Neural cell (in vitro differentiated cells): Measurements from ENCODE around the gene ZNF772. TPM values are rescaled to one million over a fixed set of nuclear protein-coding genes. Genes with fewer than 3 reads are reported as not detected.

Source experiments
- H2AFZ ChIP-seq: fragments of 200-600, 300-800 bp; sonication (generic), shearing (Covaris generic); 2 replicates; pipeline ENCODE4 v1.6.0; 2014; ENCODE audit warnings: low read depth, mild to moderate bottlenecking, antibody characterized with exemption, low read length, moderate library complexity
- H3F3A ChIP-seq: fragments of 200-600 bp; shearing (Covaris generic); 2 replicates; pipeline ENCODE4 v1.6.1; 2016; ENCODE audit warnings: mild to moderate bottlenecking, moderate library complexity, mixed read lengths, antibody characterized with exemption, low read length; ENCODE audit not compliant: insufficient read depth, poor library complexity, severe bottlenecking
- H3K27ac ChIP-seq: fragments of 200-600, 300-800 bp; sonication (generic), shearing (Covaris generic); 2 replicates; pipeline ENCODE4 v1.5.1; 2014; ENCODE audit warnings: mild to moderate bottlenecking, low read length, moderate library complexity
- H3K27me3 ChIP-seq: fragments of 300-800, 200-600 bp; sonication (generic), shearing (Covaris generic); 2 replicates; pipeline ENCODE4 v1.6.0; 2014; ENCODE audit warnings: mild to moderate bottlenecking, low read depth, low read length, moderate library complexity; ENCODE audit not compliant: insufficient read depth
- H3K36me3 ChIP-seq: fragments of 300-800, 200-600 bp; sonication (generic), shearing (Covaris generic); 2 replicates; pipeline ENCODE4 v1.5.1; 2014; ENCODE audit warnings: mild to moderate bottlenecking, antibody characterized with exemption, low read length, moderate library complexity; ENCODE audit not compliant: insufficient read depth
- H3K4me2 ChIP-seq: fragments of 300-800, 200-600 bp; sonication (generic), shearing (Covaris generic); 2 replicates; pipeline ENCODE4 v1.6.0; 2014; ENCODE audit warnings: mild to moderate bottlenecking, low read length
- H3K4me3 ChIP-seq: fragments of 300-800, 200-600 bp; sonication (generic), shearing (Covaris generic); 2 replicates; pipeline ENCODE4 v1.5.1; 2014; ENCODE audit warnings: mild to moderate bottlenecking, low read length, moderate library complexity
- H3K79me2 ChIP-seq: fragments of 200-600 bp; shearing (Covaris generic); replicated peaks from 2 replicates; pipeline ENCODE4 v1.6.0; 2014; ENCODE audit warnings: mild to moderate bottlenecking, low read length, moderate library complexity; ENCODE audit not compliant: insufficient read depth
- H3K9ac ChIP-seq: fragments of 300-800, 200-600 bp; sonication (generic), shearing (Covaris generic); 2 replicates; pipeline ENCODE4 v1.6.1; 2016; ENCODE audit warnings: mild to moderate bottlenecking, low read length, mixed read lengths
- H3K9me2 ChIP-seq: fragments of 200-600 bp; shearing (Covaris generic); 2 replicates; pipeline ENCODE4 v1.6.1; 2016; ENCODE audit warnings: mild to moderate bottlenecking, low read length, mixed read lengths; ENCODE audit not compliant: insufficient read depth
- H3K9me3 ChIP-seq: fragments of 200-600, 300-800 bp; sonication (generic), shearing (Covaris generic); 2 replicates; pipeline ENCODE4 v1.6.1; 2016; ENCODE audit warnings: mild to moderate bottlenecking, mixed run types, low read length, moderate library complexity, mixed read lengths
- H4K20me1 ChIP-seq: fragments of 200-600 bp; shearing (Covaris generic); 2 replicates; pipeline ENCODE4 v1.6.1; 2016; ENCODE audit warnings: mild to moderate bottlenecking, mixed run types; ENCODE audit not compliant: insufficient read depth
- EP300 ChIP-seq: fragments of 450-650 bp; conservative IDR thresholded peaks from 2 replicates; pipeline ENCODE4 v1.6.1; 2014; ENCODE audit warnings: antibody characterized with exemption, mild to moderate bottlenecking, moderate library complexity; ENCODE audit not compliant: poor library complexity, severe bottlenecking
- EZH2 ChIP-seq: fragments of 200-600, 300-800 bp; shearing (Covaris generic), sonication (generic); IDR thresholded peaks from 2 replicates; pipeline ENCODE4 v1.6.1; 2014; ENCODE audit warnings: antibody characterized with exemption, low read length, borderline replicate concordance, mild to moderate bottlenecking; ENCODE audit not compliant: insufficient read depth, poor library complexity, severe bottlenecking
- MXI1 ChIP-seq: fragments of 450-650 bp; conservative IDR thresholded peaks from 2 replicates; pipeline ENCODE4 v1.6.1; 2014; ENCODE audit warnings: antibody characterized with exemption, mild to moderate bottlenecking; ENCODE audit not compliant: poor library complexity, severe bottlenecking
- POLR2AphosphoS5 ChIP-seq: IDR thresholded peaks from 2 replicates; pipeline ENCODE4 v1.6.1; 2012
- RAD21 ChIP-seq: fragments of 450-650 bp; conservative IDR thresholded peaks from 2 replicates; pipeline ENCODE4 v1.6.1; 2014; ENCODE audit warnings: antibody characterized with exemption, mild to moderate bottlenecking, moderate library complexity
- SMC3 ChIP-seq: fragments of 450-650 bp; conservative IDR thresholded peaks from 2 replicates; pipeline ENCODE4 v1.6.1; 2014; ENCODE audit warnings: antibody characterized with exemption, mild to moderate bottlenecking, moderate library complexity; ENCODE audit not compliant: poor library complexity
- TAF1 ChIP-seq: IDR thresholded peaks from 2 replicates; pipeline ENCODE4 v1.6.1; 2012; ENCODE audit warnings: low read depth
- polyA plus RNA-seq: library from polyadenylated mRNA; depleted of rRNA; stranded (reverse); fragments of >200 nt; gene quantifications from 2 replicates; pipeline ENCODE4 v1.2.3, GENCODE V29; 2014
- TF ChIP-seq, protein P1 (sequence below): fragments of 450-650 bp; IDR thresholded peaks from 2 replicates; pipeline ENCODE4 v1.5.1; 2014; ENCODE audit warnings: antibody characterized with exemption, mild to moderate bottlenecking, moderate library complexity; ENCODE audit not compliant: poor library complexity, severe bottlenecking
- TF ChIP-seq, protein P2 (sequence below): IDR thresholded peaks from 2 replicates; pipeline ENCODE4 v1.6.1; 2012; ENCODE audit warnings: borderline replicate concordance

The ZNF772 gene
- polyA plus RNA-seq, 1 donor from 2014 or later, result 24.0 TPM

DNA sequence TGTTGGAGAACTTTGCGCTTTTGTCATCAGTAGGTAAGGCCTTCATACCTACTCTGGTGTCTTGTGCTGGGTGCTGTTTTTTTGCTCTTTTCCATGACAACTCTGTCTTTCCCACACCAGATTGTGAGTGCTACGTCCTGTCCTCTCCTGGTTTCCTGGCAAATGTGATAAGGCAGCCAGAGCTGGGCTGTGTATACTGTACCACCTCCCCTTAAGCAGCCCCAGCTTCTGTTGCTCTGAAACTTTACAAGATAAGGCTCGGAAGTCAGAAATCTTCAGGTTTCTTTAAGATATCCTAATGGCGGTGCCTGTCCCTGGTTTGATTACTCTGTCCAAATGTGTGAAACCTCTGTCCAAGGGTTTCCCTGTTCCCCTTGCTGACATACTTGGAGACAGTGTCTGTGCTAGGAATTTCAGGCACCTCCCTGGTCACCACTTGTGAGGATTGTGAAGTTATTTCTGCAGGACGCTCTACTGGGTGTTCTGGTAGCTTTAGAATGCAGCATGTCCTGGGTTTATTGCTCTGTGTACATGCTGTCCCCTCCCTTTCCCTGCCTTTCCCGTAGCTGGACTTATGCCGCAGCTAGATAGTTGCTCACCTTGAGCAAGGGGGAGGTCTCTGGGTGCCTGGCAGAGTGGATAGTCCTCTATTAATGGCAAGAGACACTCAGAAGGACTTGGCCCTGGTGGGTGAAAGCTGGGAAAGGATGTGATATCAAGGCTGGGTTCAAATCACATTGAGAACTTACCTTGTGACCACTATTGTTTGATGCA is 35.2 kb downstream of the ZNF772 start:
- no peak overlapping the region for H2AFZ ChIP-seq
- H3K27ac ChIP-seq, result no peak overlapping the region
- peaks cover 29% of the 10 kb centered on the region for H3K79me2 ChIP-seq
- peaks cover 31% of the 10 kb centered on the region for H3K36me3 ChIP-seq
- H3K4me2 ChIP-seq, result no peak overlapping the region
- TF ChIP-seq MXI1 (no peak), EZH2 (no peak), POLR2AphosphoS5 (no peak), TAF1 (no peak), EP300 (no peak), RAD21 (no peak), SMC3 (no peak)
- TF ChIP-seq, protein P1, sequence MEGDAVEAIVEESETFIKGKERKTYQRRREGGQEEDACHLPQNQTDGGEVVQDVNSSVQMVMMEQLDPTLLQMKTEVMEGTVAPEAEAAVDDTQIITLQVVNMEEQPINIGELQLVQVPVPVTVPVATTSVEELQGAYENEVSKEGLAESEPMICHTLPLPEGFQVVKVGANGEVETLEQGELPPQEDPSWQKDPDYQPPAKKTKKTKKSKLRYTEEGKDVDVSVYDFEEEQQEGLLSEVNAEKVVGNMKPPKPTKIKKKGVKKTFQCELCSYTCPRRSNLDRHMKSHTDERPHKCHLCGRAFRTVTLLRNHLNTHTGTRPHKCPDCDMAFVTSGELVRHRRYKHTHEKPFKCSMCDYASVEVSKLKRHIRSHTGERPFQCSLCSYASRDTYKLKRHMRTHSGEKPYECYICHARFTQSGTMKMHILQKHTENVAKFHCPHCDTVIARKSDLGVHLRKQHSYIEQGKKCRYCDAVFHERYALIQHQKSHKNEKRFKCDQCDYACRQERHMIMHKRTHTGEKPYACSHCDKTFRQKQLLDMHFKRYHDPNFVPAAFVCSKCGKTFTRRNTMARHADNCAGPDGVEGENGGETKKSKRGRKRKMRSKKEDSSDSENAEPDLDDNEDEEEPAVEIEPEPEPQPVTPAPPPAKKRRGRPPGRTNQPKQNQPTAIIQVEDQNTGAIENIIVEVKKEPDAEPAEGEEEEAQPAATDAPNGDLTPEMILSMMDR, result no peak
- TF ChIP-seq, protein P2, sequence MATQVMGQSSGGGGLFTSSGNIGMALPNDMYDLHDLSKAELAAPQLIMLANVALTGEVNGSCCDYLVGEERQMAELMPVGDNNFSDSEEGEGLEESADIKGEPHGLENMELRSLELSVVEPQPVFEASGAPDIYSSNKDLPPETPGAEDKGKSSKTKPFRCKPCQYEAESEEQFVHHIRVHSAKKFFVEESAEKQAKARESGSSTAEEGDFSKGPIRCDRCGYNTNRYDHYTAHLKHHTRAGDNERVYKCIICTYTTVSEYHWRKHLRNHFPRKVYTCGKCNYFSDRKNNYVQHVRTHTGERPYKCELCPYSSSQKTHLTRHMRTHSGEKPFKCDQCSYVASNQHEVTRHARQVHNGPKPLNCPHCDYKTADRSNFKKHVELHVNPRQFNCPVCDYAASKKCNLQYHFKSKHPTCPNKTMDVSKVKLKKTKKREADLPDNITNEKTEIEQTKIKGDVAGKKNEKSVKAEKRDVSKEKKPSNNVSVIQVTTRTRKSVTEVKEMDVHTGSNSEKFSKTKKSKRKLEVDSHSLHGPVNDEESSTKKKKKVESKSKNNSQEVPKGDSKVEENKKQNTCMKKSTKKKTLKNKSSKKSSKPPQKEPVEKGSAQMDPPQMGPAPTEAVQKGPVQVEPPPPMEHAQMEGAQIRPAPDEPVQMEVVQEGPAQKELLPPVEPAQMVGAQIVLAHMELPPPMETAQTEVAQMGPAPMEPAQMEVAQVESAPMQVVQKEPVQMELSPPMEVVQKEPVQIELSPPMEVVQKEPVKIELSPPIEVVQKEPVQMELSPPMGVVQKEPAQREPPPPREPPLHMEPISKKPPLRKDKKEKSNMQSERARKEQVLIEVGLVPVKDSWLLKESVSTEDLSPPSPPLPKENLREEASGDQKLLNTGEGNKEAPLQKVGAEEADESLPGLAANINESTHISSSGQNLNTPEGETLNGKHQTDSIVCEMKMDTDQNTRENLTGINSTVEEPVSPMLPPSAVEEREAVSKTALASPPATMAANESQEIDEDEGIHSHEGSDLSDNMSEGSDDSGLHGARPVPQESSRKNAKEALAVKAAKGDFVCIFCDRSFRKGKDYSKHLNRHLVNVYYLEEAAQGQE, result no peak
- H4K20me1 ChIP-seq, result no peaks in the 10 kb centered on the region
- H3K9me3 ChIP-seq, result no peaks in the 10 kb centered on the region
- H3F3A ChIP-seq, result no peaks in the 10 kb centered on the region
- H3K4me3 ChIP-seq, result no peak overlapping the region
- H3K9ac ChIP-seq, result no peak overlapping the region
- no peaks in the 10 kb centered on the region for H3K27me3 ChIP-seq
- H3K9me2 ChIP-seq, result no peaks in the 10 kb centered on the region

DNA sequence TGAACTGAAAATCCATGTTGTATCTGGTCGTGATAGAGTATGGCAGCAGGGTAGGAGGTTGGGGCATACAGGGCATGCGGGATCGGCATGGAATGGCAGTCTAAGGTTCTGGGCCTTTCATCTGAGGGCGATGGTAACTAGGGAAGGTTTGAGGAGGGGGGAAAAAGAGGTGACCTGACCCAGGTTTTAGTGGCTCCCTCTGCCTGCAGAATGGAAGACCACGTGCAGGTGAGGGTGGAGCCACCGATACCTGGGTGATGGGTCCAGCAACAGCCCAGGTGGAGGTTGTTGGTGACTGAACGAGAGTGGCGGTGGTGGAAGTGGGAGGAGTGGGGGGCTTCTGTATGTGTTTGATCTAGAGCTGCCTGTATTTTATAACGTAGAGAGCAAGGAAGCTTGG is 38.4 kb downstream of the ZNF772 start:
- Histone ChIP-seq H4K20me1 (no peaks in the 10 kb centered on the region), H3K79me2 (peaks cover 45% of the 10 kb centered on the region)
- TF ChIP-seq TAF1 (no peak), EZH2 (no peak), RAD21 (no peak), SMC3 (no peak), MXI1 (no peak), POLR2AphosphoS5 (no peak), EP300 (no peak)
- TF ChIP-seq, protein P1, result no peak
- TF ChIP-seq, protein P2, result no peak

More for the DNA sequence above, 38.4 kb downstream of the ZNF772 start:
- Histone ChIP-seq H3K27ac (no peak overlapping the region), H3K27me3 (no peaks in the 10 kb centered on the region), H3K9me3 (no peaks in the 10 kb centered on the region), H2AFZ (no peak overlapping the region), H3K4me2 (no peak overlapping the region), H3F3A (no peaks in the 10 kb centered on the region), H3K36me3 (peaks cover 21% of the 10 kb centered on the region), H3K4me3 (no peak overlapping the region), H3K9me2 (no peaks in the 10 kb centered on the region), H3K9ac (no peak overlapping the region)
